Measurements from ENCODE around the gene PLD1.

DNA sequence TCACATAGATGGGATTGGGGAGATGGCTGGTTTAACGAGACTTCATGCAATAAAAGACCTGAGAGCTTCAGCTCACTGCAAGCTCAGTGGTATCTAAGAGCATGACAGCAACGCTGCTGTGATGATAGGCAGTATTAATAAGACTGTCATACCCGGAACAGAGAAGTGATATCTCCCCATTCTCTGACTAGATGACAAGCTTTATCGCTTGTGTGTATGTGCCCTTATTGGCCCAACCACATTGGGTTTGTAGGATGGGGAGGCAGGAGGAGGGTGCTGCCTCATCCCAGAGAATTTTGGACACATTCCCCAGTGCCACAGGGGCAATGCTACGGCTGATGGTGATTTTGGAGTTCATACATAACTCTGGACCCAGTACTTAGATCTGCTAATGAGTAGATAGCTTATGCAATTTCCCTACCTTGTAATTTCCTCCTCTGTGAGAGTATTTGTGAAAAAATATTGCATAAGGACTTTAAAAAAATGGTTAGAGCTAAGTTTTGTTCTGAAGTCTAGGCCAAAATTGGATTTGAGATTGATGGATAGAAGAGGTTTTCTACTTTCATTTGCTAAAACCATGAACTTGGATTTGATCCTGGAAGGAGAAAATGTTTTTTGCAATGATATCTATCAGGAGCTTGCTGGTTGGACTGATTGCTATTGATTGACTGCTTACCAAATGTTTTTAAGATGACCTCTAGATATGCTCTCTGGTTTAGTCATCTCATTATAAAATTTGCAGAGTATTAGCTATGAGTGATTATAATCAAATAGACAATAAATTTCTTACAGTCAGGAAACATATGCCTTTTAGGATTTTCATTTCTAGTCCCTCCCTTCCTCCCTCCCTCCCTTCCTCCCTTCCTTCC, 18.9 kb upstream of the PLD1 start:
- no peak for TF ChIP-seq JUND (IDR thresholded peaks at IDR 0.05)
- TF ChIP-seq RAD21 (IDR thresholded peaks at IDR 0.05): no peak
- TF ChIP-seq, protein P1, sequence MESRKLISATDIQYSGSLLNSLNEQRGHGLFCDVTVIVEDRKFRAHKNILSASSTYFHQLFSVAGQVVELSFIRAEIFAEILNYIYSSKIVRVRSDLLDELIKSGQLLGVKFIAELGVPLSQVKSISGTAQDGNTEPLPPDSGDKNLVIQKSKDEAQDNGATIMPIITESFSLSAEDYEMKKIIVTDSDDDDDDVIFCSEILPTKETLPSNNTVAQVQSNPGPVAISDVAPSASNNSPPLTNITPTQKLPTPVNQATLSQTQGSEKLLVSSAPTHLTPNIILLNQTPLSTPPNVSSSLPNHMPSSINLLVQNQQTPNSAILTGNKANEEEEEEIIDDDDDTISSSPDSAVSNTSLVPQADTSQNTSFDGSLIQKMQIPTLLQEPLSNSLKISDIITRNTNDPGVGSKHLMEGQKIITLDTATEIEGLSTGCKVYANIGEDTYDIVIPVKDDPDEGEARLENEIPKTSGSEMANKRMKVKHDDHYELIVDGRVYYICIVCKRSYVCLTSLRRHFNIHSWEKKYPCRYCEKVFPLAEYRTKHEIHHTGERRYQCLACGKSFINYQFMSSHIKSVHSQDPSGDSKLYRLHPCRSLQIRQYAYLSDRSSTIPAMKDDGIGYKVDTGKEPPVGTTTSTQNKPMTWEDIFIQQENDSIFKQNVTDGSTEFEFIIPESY (IDR thresholded peaks at IDR 0.05): no peak
- TF ChIP-seq, protein P2, sequence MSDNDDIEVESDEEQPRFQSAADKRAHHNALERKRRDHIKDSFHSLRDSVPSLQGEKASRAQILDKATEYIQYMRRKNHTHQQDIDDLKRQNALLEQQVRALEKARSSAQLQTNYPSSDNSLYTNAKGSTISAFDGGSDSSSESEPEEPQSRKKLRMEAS (IDR thresholded peaks at IDR 0.05): no peak
- TF ChIP-seq, protein P3, sequence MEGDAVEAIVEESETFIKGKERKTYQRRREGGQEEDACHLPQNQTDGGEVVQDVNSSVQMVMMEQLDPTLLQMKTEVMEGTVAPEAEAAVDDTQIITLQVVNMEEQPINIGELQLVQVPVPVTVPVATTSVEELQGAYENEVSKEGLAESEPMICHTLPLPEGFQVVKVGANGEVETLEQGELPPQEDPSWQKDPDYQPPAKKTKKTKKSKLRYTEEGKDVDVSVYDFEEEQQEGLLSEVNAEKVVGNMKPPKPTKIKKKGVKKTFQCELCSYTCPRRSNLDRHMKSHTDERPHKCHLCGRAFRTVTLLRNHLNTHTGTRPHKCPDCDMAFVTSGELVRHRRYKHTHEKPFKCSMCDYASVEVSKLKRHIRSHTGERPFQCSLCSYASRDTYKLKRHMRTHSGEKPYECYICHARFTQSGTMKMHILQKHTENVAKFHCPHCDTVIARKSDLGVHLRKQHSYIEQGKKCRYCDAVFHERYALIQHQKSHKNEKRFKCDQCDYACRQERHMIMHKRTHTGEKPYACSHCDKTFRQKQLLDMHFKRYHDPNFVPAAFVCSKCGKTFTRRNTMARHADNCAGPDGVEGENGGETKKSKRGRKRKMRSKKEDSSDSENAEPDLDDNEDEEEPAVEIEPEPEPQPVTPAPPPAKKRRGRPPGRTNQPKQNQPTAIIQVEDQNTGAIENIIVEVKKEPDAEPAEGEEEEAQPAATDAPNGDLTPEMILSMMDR (IDR thresholded peaks at IDR 0.05; ENCODE audit: low read depth, low read length, missing input control): no peak
- peak in 1 of 2 donors; percentile 15 for TF ChIP-seq RXRA (IDR thresholded peaks at IDR 0.05)
- no peak for TF ChIP-seq GABPA (IDR thresholded peaks at IDR 0.05 in 1 of 2, conservative IDR thresholded peaks at IDR 0.05 in 1 of 2)
- no peak for TF ChIP-seq HNF4G (IDR thresholded peaks at IDR 0.05)
- TF ChIP-seq REST (IDR thresholded peaks at IDR 0.05): no peak
- TF ChIP-seq YY1 (IDR thresholded peaks at IDR 0.05): no peak
- TF ChIP-seq EGR1 (IDR thresholded peaks at IDR 0.05; ENCODE audit: low read depth in 2 of 2): no peak
- no peak for TF ChIP-seq TAF1 (conservative IDR thresholded peaks at IDR 0.05)
- TF ChIP-seq SP1 (IDR thresholded peaks at IDR 0.05): no peak
